ENCODE data around the gene ULK3. TPM values are rescaled to one million over a fixed set of nuclear protein-coding genes. Genes with fewer than 3 reads are reported as not detected.

ULK3 gene
- total RNA-seq, 1 donor from 2014 or later = 40.3 TPM

- Histone ChIP-seq H3K36me3 (peaks cover 89% of the 10 kb centered on the region), H3K27me3 (ENCODE audit: low read depth) (no peaks in the 10 kb centered on the region), H3K27ac (no peak overlapping the region), H3K9me3 (no peaks in the 10 kb centered on the region), H3K4me1 (no peaks in the 10 kb centered on the region), H3K4me3 (no peak overlapping the region)
- intact Hi-C loops (cut with DNase I) = no loop called here
- TF ChIP-seq CTCF (IDR thresholded peaks at IDR 0.05) = no peak
- DNase-seq (no peak), ATAC-seq (no peak)
Measured at GRCh38 chr15:74850393-74850792, 7.4 kb upstream of the ULK3 start.

- H3K27ac ChIP-seq = no peak overlapping the region
- intact Hi-C loops (cut with DNase I) = no loop called here
- no peaks in the 10 kb centered on the region for H3K9me3 ChIP-seq
- DNase-seq (no peak), ATAC-seq (no peak)
- H3K4me3 ChIP-seq = no peak overlapping the region
- H3K27me3 ChIP-seq (ENCODE audit: low read depth) = no peaks in the 10 kb centered on the region
- H3K4me1 ChIP-seq = peaks cover 10% of the 10 kb centered on the region
- TF ChIP-seq CTCF (IDR thresholded peaks at IDR 0.05) = no peak
- peaks cover 77% of the 10 kb centered on the region for H3K36me3 ChIP-seq
Measured at GRCh38 chr15:74847432-74847831, 4.5 kb upstream of the ULK3 start.

- no peak for TF ChIP-seq CTCF (IDR thresholded peaks at IDR 0.05)
- no peak overlapping the region for H3K4me3 ChIP-seq
- H3K27me3 ChIP-seq (ENCODE audit: low read depth) = no peaks in the 10 kb centered on the region
- H3K9me3 ChIP-seq = no peaks in the 10 kb centered on the region
- peaks cover 59% of the 10 kb centered on the region for H3K36me3 ChIP-seq
- intact Hi-C loops (cut with DNase I) = no loop called here
- ATAC-seq (no peak), DNase-seq (no peak)
- H3K4me1 ChIP-seq = peaks cover 18% of the 10 kb centered on the region
- H3K27ac ChIP-seq = peak overlapping the region; percentile 49
Measured at GRCh38 chr15:74845581-74845980, 2.6 kb upstream of the ULK3 start.

GRCh38 chr15:74845208-74845568 is 2.2 kb upstream of the ULK3 start:
- Histone ChIP-seq H3K4me3 (no peak overlapping the region), H3K4me1 (peaks cover 18% of the 10 kb centered on the region), H3K27me3 (ENCODE audit: low read depth) (no peaks in the 10 kb centered on the region), H3K27ac (peak overlapping the region; percentile 49), H3K9me3 (no peaks in the 10 kb centered on the region), H3K36me3 (peaks cover 56% of the 10 kb centered on the region)
- ATAC-seq = no peak
- TF ChIP-seq CTCF (IDR thresholded peaks at IDR 0.05) = no peak
- intact Hi-C loops (cut with DNase I) = no loop called here
- no peak for DNase-seq

- DNase-seq = no peak
- peaks cover 18% of the 10 kb centered on the region for H3K4me1 ChIP-seq
- intact Hi-C loops (cut with DNase I) = no loop called here
- no peaks in the 10 kb centered on the region for H3K27me3 ChIP-seq (ENCODE audit: low read depth)
- no peaks in the 10 kb centered on the region for H3K9me3 ChIP-seq
- no peak overlapping the region for H3K27ac ChIP-seq
- peaks cover 56% of the 10 kb centered on the region for H3K36me3 ChIP-seq
- no peak for TF ChIP-seq CTCF (IDR thresholded peaks at IDR 0.05)
- no peak for ATAC-seq
- no peak overlapping the region for H3K4me3 ChIP-seq
Measured at GRCh38 chr15:74844319-74845207, 1.6 kb upstream of the ULK3 start.

Data from lower lobe of right lung (tissue), 2 donors.